GM21360 (cell line): Measurements from ENCODE around the gene DDX18.

Experiments
- ATAC-seq: cut with Tn5 transposase; IDR thresholded peaks from one replicate; pipeline ENCODE4 v1.9.1; 2021; ENCODE audit warnings: mild to moderate bottlenecking, moderate library complexity; ENCODE audit not compliant: unreplicated experiment

The DDX18 gene

DNA sequence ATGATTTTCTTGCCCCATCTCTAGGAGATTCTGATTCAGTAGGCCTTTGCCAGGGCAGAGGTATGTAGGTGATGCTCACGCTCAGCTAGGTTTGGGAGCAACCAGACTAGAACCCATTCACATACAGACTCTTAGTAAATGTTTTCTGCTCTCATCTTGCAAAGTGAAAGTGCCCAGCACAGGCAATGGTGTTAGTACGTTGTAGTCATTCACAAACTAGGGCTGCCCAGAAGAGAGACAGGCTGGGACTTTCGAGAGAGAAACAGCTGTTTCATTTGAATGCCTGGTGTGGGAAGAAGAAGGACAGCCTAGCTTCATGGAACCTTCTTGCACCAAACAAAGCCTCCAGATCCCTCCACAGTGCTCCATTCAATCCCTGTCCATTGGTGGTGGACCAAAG lies 19.4 kb downstream of the DDX18 start:
- no peak for ATAC-seq

DNA sequence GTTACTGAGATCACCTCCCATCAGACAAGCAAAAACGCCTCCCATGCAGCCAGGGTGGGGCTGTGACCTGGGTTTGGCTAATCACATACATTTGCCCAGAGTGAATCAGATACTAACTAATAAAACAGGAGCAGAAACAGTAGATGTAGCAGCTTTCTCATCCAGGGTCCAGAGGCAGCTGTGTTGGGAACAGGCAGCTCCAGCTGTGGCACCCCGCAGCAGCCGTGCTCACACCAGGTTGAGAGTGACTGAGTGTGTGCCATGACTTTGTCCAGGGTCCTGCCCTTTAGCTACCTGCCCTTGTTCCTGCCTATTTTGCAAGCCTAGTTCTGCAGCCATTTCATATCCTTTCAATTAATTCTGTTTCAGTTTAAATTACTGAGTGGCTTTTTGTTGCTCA lies 20.5 kb downstream of the DDX18 start:
- ATAC-seq, result no peak

DNA sequence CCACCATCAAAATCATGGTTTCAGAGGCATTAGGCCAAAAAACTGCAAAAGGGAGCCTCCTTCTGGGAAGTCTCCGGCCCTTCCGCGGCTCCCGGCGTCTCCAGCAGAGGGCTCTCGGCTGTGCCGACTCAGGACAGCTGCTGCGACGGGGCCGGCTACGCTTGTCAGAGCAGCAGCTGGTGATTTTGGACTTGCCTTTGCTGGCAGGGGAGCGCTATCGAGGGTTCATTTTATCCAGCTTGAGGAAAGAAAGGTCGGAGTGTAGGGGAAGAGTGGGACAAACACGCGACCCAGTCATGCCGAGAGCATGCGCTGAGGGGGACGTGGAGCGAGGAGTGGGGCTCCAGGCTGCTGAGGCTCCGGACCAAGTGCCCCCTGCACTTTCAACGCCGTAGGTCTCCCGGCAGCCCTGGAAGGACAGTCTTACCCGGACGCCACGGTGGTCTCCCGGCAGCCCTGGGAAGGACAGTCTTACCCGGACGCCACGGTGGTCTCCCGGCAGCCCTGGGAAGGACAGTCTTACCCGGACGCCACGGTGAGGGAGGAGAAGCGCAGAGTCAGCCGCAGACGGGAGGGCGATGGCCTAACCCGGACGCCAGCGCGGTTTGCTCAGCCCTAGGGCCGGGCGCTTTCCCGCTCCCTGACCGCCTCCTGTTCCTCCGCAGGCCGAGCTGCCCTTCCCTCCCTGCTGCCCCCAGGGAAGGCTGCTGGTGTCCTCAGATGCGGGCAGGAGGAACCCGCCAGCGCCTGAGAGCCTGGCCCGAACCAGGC lies 21.7 kb downstream of the DDX18 start:
- ATAC-seq, result peak; percentile 92

DNA sequence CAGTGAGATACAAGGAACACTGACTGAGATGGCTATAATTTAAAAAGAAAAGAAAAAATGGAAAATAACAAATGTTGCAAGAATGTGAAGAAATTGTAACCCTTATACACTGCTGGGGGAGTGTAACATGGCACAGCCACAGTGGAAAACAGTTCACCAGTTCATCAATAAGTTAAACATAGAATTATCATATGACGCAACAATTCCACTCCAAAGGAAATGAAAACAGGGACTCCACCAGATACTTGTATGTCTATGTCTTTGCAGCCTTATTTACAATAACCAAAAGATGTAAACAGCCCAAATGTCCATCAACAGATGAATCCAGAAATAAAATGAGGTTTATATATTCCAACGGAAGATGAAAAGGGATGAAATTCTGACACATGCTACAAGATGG lies 30.8 kb downstream of the DDX18 start:
- ATAC-seq, result no peak

DNA sequence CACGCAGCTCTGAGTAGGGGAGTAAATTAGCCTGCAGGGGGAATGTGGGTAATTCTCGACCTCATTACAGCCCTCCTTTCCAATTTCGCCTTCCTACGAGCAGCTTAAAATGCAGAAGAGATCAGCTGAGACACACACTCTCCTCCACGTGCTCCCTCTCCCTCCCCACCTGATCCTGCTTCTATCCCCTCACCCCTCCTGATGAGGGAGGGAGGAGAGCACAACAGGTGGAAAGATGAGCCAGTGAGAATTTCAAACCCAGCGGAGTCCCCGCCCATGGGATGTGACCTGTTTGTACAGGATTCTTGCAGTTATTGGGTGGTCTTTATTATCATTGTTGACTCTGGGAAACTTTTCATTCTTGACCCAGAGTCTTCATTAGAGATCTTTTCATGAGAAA lies 35.5 kb downstream of the DDX18 start:
- ATAC-seq, result no peak

DNA sequence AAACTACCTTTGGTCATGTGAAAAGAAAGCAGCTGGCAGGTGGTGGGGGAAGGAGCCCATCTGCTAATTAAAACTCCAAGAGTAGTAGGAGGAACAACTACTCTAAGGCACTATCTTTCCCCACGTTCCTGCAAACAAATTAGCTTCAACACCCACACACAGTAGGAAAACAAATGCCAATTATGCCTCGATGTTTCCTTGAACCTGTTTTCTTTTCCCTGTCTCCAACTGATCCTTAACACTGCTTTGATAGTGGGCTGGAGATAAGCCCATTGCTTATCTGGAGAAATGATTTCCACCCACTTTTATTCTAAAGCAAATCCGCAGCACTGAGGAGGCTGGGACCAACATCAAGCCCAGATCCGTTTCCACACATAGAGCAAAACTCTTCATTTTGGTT lies 36.0 kb downstream of the DDX18 start:
- no peak for ATAC-seq

DNA sequence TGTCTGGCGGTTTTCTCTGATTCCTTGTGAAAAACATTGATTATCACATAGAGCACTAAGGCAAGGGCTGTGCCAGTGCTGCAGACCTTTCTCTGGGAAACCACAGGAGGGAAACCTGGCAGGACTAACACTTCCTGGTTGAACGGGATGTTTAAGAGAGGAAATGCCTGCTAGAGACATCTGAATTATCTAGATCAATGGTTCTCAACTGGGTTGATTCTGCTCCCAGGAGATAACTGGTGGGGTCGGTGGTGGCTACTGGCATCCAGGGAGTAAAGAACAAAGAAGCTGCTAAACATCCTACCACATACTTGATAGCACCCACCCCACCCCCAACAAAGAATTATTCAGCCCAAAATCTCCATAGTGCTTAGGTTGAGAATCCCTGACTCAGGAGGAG lies 37.5 kb downstream of the DDX18 start:
- no peak for ATAC-seq

DNA sequence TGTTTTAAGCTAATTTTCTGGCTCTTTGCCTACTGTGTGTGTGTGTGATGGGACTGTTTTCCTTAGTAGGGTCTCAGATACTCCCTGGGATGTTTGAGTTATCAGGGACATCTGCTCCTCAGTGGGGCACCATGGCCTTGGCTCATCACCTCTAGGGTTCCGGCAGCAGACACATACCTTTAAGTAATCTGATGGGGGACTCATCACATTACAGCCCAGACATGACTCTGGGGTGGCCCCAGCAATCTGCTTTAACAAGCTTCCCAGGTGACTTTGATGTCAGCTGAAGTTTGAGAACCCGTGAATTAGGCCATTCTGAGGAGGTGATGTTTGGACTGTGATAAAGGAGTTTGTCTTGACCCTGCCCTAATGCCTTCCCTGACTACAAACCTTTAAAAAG lies 38.8 kb downstream of the DDX18 start:
- ATAC-seq, result no peak

DNA sequence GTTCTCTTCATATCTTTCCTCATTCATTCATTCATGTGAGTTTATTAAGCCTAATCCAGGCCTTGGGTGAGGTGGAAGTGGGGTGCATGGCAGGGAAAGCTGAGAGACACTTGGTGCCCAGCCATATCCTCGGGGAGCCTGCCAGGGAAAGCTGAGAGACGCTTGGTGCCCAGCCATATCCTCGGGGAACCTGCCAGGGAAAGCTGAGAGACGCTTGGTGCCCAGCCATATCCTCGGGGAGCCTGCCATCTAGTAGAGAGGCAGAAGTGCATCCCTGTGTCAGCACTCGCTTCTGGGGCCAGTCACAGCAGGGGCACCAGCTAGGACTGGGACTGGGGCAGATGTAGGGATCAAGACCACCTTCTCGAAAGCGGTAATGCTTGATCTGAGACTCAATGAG lies 39.4 kb downstream of the DDX18 start:
- no peak for ATAC-seq

DNA sequence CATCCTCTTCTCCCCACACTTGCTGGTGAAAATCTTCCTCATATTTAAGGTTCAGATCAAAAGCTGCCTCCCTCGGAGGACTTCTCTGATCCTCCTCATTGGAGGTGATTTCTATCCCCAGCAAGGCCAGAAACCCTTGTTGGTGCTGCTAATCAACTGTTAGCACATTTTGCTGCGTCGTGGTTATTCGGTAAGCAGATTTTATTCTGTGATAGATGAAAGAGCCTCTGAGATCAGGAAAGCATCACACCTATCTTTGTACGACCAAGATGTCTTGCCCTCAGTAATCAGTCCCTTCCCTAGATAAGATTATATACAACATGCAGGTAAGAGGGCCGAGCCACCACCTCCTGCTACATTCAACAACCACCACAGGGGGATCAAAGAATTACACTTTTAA lies 40.1 kb downstream of the DDX18 start:
- ATAC-seq, result no peak

DNA sequence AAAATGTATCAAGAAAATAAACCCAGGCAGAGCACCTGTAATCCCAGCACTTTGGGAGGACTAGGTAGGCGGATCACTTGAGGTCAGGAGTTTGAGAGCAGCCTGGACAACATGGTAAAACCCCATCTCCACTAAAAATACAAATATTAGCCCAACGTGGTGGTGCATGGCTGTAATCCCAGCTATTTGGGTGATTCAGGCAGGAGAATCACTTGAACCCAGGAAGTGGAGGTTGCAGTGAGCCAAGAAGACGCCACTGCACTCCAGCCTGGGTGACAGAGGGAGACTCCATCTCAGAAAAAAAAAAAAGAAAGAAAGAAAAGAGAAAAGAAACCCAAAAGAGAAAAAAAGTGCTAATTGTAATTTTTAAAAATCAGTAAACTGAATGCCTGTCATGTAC lies 41.4 kb downstream of the DDX18 start:
- ATAC-seq, result no peak

DNA sequence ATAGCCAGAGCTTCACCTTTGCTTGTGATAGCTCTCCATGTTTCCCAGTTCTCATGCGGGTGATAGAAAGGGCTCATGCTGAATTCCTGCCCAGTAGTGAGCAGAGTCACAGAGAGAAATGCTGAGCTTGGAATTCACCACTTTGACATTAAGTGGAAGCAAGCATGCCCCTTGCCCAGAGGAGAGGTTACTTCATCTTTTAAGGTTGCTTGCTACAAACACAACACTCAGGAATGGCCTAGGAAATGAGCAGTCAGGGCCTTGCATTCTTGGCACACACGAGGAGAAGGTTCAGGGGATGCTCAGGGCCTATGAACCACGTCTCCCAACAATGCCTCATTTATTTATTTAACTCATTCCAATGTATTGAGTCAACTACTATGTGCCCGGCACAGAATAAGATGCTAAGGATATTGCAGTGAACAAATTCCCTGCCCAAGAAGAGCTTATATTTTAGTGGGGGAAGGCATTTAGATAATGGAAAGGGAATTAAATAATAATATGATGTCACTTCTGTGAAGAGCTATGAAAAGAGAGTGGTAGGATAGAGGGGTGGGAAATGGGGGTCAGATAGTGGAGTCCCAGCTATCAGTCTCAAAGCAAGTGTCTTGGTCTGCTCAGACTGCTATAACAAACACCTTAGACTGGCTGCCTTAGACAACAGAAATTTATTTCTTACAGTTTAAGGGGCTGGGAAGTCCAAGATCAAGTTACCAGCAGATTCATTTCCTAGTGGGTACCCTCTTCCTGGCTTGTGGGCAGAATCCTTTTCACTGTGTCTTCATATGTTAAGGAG lies 42.1 kb downstream of the DDX18 start:
- ATAC-seq, result no peak

DNA sequence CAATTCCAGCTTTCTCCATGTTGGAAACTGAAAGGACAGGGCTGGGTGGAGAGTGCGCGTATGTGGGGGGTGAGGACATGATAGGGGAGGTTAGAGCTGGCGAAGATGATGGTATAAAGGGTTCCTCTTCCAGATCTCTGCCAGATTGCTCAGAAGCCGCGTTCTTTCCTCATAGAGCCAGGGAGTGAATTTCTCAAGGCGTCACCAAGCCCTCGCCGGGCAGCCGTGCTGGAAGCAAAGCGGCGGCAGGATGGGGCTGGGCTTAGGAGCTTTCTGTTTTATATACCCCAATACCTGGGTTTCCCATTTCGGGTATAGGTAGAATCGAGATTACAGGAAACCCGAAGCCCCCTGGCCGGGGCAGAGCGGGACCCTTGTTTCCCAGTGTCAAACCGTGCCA lies 43.8 kb downstream of the DDX18 start:
- ATAC-seq, result no peak

DNA sequence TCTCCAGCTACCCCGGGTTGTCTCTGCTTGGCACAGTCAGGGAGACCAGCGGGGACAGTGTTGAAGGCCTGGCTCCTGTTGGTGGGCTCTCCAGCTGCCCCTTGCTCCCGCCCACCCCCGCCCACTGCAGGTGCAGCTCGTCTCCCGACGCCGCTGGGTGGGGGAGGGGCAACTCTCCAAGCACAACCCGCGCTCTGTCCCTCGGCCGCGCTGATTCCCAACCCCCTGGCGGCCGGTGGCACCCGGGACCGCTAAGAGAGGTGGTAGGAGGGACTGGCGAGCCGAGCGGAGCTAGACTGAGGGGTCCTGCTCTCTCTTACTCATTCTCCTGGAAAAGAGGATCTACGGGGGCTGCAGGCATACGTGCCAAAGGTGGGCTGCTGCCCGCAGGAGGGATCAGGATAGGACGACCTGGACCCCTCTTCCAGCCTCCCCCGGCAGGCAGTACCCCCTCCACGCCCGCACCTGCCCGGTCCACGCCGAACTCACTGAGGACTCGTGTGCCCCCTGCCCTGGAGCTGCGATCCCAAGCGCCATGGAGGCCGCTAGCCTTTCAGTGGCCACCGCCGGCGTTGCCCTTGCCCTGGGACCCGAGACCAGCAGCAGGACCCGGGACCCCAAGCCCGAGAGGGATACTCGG lies 44.5 kb downstream of the DDX18 start:
- no peak for ATAC-seq

DNA sequence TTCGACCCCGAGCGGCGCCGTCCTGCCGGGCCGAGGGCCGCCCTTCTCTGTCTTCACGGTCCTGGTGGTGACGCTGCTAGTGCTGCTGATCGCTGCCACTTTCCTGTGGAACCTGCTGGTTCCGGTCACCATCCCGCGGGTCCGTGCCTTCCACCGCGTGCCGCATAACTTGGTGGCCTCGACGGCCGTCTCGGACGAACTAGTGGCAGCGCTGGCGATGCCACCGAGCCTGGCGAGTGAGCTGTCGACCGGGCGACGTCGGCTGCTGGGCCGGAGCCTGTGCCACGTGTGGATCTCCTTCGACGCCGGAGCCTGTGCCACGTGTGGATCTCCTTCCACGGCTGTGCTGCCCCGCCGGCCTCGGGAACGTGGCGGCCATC lies 45.0 kb downstream of the DDX18 start:
- ATAC-seq, result no peak

DNA sequence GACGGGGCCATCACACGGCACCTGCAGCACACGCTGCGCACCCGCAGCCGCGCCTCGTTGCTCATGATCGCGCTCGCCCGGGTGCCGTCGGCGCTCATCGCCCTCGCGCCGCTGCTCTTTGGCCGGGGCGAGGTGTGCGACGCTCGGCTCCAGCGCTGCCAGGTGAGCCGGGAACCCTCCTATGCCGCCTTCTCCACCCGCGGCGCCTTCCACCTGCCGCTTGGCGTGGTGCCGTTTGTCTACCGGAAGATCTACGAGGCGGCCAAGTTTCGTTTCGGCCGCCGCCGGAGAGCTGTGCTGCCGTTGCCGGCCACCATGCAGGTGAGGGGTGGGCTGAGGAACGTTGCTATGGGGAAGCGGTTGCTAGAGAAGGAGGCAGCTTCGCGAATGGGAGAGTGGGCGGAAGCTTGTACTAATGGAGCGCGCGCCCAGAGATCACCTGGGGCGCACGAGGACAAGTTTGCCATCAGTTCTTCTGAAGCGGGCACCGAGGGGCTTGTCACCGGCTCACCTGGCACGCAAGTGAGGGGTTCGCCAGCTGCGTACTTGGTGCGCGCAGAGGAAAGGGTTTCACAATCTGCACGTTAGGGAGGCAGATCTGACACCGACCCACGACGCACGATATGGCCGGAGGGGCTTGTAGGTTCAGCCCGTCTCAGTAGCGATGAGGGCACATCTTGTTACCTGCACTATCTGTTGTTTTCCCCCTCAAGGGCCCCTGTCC lies 45.6 kb downstream of the DDX18 start:
- ATAC-seq, result no peak

DNA sequence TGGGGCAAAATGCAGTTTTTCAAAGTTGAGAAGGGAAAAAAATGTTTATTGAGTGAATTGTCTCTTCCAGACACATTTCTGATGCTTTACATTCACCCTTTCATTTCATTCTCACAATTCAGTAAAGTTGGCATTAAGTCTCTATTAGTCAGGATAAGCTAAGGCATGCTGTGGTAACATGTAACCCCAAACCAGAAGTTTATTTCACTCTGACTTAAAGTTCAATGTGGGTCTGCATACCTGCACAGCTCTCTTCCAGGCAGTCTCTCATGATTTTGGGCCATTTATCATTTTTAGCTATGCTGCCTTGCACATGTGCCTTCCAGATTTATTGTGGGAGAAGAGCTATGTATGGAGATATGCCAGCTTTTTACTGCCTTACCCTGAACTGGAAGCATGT lies 48.0 kb downstream of the DDX18 start:
- no peak for ATAC-seq

DNA sequence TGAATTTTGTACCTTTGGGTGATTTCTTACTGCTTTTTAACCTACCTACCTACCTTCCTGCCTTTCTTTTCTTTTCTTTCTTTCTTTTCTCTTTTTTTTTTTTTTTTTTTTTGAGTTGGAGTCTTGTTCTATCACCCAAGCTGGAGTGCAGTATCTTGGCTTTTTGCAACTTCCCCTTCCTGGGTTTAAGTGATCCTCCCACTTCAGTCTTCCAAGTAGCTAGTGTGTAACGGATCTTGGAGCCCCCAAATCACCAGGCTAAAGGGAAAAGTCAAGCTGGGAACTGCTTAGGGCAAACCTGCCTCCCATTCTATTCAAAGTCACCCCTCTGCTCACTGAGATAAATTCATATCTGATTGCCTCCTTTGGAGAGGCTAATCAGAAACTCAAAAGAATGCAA lies 61.3 kb downstream of the DDX18 start:
- no peak for ATAC-seq

DNA sequence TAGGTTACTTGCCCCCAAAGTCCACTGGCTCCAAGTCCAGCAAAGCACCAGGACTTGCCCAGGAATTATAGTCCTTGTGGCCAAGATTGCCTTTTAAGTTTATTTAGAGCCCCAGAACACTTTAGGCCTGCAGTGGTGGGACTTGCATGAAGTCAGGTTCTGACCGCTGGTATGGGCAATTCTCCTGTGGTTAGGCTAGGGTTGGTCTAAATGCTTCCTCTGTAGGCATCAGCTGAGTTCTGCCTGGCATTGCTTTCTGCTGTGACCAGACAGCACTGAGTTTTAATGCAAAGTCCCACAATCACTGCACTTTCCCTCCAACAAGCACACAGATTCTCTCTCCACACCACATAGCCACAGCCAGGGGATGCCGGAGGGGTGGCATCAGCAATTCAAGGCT lies 64.5 kb downstream of the DDX18 start:
- no peak for ATAC-seq
